ENCODE results near the gene TMCO5A. TPM values are rescaled to one million over a fixed set of nuclear protein-coding genes. Genes with fewer than 3 reads are reported as not detected.

TMCO5A gene
- not detected for total RNA-seq
- long read RNA-seq, donor 1, result 0 reads
- long read RNA-seq, donor 2, result 0 reads

DNA sequence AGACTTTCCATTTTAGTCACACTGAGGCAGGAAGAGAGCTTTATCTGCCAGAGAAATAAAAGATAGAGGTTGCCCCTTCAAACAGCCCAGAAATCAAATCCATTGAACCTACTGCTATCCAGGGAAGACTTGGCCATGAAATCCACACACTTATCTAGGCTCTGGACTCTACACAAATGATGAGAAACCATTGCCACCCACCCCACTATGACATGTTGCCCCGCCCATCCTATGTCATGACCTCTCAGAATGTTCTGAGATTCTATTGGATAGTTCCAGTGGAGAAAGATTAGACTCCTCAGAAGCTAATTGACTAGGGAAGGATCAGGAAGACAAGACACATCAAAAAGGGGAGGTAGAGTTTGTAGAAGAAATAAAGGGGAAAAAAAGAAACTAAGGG is at the start of gene TMCO5A:
Gene TMCO5A (plus strand): TSS at position 301 of the 400 bp plus-strand sequence. CDS start 1,684 bp downstream, outside the sequence.
- Histone ChIP-seq H3K36me3 (ENCODE audit: low read depth) (no peaks in the 10 kb centered on the region), H3K4me1 (ENCODE audit: low read depth) (no peaks in the 10 kb centered on the region), H3K4me3 (no peak within 1 kb of the TSS), H3K9me3 (no peaks in the 10 kb centered on the region)
- DNase-seq (no peak), ATAC-seq (no peak)
- intact Hi-C loops (cut with DNase I, micrococcal nuclease), result no loop called here
- TF ChIP-seq, protein P1, sequence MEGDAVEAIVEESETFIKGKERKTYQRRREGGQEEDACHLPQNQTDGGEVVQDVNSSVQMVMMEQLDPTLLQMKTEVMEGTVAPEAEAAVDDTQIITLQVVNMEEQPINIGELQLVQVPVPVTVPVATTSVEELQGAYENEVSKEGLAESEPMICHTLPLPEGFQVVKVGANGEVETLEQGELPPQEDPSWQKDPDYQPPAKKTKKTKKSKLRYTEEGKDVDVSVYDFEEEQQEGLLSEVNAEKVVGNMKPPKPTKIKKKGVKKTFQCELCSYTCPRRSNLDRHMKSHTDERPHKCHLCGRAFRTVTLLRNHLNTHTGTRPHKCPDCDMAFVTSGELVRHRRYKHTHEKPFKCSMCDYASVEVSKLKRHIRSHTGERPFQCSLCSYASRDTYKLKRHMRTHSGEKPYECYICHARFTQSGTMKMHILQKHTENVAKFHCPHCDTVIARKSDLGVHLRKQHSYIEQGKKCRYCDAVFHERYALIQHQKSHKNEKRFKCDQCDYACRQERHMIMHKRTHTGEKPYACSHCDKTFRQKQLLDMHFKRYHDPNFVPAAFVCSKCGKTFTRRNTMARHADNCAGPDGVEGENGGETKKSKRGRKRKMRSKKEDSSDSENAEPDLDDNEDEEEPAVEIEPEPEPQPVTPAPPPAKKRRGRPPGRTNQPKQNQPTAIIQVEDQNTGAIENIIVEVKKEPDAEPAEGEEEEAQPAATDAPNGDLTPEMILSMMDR (IDR thresholded peaks at IDR 0.05), result no peak

DNA sequence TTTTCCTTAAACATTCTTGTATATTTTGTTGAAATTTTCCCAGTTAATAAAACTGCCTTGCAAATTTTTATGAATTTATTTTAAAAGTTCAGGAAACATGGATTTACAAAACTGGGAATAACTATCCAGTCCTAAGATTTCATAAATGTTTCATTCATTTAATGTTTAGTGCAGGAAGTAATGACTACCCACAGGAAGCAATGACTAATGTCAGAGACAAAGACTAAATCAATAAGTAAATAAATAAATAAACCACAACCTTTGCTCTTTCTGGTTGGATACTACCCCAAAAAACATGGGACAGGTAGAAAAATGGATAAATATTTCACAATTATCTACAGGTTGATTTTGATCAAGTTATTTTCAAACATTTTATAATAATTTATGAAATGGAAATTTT is 48.8 kb upstream of the TMCO5A start:
- TF ChIP-seq, protein P1 (IDR thresholded peaks at IDR 0.05), result no peak
- no peak overlapping the region for H3K4me3 ChIP-seq
- no peaks in the 10 kb centered on the region for H3K4me1 ChIP-seq (ENCODE audit: low read depth)
- no peaks in the 10 kb centered on the region for H3K36me3 ChIP-seq (ENCODE audit: low read depth)
- intact Hi-C loops (cut with DNase I, micrococcal nuclease), result no loop called here
- H3K9me3 ChIP-seq, result no peaks in the 10 kb centered on the region
- DNase-seq, result no peak
- no peak for ATAC-seq

DNA sequence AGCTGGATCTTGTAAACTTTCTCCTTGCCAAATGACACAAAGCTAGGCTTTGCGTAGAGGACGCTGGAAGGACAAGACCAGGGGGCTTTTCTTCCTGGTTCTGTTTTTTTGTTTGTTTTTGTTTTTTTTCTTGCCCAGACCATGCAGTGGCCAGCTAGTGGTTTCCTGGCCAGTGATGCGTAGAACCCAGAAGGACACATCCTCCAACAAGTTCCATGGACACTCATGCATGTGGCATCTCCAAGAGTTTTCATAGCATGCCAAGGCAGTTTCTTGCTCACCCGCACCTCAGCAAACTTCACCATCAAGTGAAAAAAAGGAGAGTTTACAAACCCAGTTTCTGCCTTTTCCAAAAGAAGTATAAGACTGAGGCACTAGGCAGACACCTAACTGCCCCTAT is 46.1 kb upstream of the TMCO5A start:
- ATAC-seq (no peak), DNase-seq (no peak)
- Histone ChIP-seq H3K4me3 (no peak overlapping the region), H3K9me3 (no peaks in the 10 kb centered on the region), H3K36me3 (ENCODE audit: low read depth) (no peaks in the 10 kb centered on the region), H3K4me1 (ENCODE audit: low read depth) (no peaks in the 10 kb centered on the region)
- intact Hi-C loops (cut with DNase I, micrococcal nuclease), result no loop called here
- TF ChIP-seq, protein P1 (IDR thresholded peaks at IDR 0.05), result no peak

DNA sequence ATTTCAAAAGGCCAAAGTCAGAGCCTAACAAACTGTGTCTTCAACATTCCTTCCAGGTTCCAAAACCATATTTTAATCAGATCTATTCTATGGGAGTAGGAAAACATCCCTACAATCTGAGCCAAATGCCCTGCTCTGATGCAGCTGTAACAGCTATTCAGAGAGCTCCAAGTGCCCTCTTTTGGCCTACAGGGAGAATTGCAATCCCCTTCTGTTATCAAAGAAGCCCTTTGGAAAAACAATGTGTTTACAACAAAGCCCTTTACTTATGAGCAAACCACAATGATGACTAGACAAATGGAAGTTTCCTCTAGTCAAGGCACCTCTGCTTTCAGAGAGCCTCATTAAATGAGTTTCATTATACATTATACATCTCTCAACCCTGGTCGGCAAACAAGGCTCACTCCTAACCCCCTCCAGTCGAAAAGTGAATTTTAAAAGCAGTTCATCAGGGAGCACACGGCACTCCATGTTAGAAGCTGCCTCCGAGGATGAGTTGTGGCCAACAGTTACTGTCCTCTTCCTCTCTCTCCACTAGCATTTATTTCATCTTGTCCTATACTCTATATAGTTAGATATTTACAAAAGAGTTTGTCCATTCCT is 42.6 kb upstream of the TMCO5A start:
- H3K4me1 ChIP-seq (ENCODE audit: low read depth), result no peaks in the 10 kb centered on the region
- H3K4me3 ChIP-seq, result no peak overlapping the region
- ATAC-seq (peak; percentile 40), DNase-seq (no peak)
- TF ChIP-seq, protein P1 (IDR thresholded peaks at IDR 0.05), result peak; percentile 61
- intact Hi-C loops (cut with DNase I, micrococcal nuclease), result no loop called here
- H3K36me3 ChIP-seq (ENCODE audit: low read depth), result no peaks in the 10 kb centered on the region
- no peaks in the 10 kb centered on the region for H3K9me3 ChIP-seq

DNA sequence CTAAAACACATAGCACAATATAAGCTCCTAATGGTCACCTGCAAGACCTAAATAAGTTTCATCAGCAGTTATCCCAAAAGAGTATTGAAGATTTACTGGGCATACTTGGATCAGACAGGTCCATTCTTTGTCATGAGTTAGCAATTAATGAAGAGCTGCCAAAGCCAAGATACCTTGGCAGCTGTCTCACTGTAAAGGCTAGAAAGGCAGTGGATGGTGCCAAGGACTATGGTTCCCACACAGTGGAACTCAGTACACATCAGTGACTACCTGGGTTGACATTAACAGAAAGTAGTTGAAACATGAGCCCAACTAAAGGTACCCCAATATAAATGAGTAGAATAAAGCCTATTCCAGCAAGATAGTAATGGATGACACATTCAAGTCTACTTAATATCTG is 41.1 kb upstream of the TMCO5A start:
- intact Hi-C loops (cut with DNase I, micrococcal nuclease), result no loop called here

More for the DNA sequence above, 41.1 kb upstream of the TMCO5A start:
- TF ChIP-seq, protein P1 (IDR thresholded peaks at IDR 0.05), result no peak
- no peaks in the 10 kb centered on the region for H3K36me3 ChIP-seq (ENCODE audit: low read depth)
- H3K9me3 ChIP-seq, result no peaks in the 10 kb centered on the region
- ATAC-seq, result no peak
- H3K4me1 ChIP-seq (ENCODE audit: low read depth), result no peaks in the 10 kb centered on the region
- no peak for DNase-seq
- no peak overlapping the region for H3K4me3 ChIP-seq

All from mucosa of descending colon (tissue), 3 donors.